KG1 (cell line): ENCODE data around the gene FAM76A.
"Not testable (repeated sequence)": the region's sequence is repeated elsewhere in the genome, so short reads cannot be mapped to it uniquely, and the experiment has no call there.

Experiments used
- DNase-seq: peaks from one replicate; lab custom pipeline; 2025; lab: John Stamatoyannopoulos, UW

Gene FAM76A

DNA sequence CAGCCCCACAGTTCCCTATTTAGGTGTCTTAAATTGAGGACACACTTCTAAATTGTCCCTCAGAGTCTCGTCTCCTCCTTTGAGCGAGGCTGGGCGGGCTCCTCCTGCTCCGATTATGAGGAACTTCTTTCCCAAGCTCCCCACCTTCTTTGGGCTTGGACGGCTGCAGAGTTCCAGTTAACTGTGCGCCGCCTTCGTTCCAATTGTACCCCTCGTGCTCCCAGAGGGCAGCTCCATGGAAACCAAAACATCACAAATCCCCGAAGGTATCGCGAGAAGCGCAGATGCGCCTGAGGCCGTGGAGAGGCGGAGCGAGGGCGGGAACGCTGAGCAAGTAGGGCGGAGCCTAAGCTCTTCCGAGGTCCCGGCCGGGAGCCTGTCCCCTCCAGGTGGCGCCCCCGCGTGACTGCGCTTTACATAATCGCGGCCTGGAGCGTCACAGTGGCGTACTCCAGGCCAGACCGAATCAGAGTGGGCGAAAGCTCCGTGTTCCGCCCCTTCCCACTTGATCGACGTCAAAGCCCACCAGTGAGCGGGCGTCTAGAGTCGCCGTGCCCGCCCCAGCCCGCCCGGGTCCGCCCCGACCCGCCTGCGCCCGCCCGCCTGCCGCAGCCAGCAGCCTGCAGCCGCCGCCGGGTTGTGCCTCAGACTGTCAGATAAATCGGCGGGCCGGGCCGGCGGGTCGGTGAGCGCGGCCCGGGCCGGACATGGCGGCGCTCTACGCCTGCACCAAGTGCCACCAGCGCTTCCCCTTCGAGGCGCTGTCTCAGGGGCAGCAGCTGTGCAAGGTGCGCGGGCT lies at the start of gene FAM76A:
Gene FAM76A (plus strand): TSS at position 588 of the 799 bp plus-strand sequence. CDS start 120 bp downstream, at position 708.
- DNase-seq: peak; percentile 97

DNA sequence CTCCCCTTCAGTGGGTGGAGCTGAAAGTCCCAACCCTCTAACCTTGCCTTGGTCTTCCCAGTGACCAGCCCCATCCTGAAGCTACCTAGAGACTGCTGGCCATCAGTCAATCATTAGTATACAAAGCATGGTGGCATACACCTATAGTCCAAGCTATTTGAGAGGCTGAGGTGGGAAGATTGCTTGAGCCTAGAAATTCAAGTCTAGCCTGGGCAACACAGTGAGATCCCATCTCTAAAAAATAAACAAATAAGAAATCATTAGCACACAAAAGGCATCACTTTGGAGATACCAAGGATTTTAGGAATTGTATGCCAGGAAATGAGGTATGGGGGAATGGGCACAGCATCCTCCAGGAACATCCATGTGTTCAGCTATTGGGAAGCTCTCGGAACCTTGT lies 49.4 kb upstream of the FAM76A start:
- no peak for DNase-seq

DNA sequence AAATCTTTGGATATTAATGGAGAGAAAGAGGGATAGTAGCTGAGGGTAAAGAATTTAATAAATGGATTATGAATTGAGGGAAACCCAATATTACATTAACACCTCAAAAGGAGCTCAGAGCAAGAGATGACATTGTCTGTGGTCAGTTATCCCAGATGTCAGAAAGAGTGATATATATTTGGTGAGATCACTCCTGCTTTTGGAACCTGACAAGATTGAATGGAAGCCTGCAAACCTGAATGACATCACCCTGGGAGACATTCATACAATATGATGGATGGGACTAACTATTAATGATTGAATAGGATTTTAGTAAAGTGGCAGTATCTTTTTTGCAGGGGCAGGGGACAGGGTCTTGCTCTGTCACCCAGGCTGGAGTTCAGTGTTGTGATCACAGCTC lies 47.0 kb upstream of the FAM76A start:
- no peak for DNase-seq

DNA sequence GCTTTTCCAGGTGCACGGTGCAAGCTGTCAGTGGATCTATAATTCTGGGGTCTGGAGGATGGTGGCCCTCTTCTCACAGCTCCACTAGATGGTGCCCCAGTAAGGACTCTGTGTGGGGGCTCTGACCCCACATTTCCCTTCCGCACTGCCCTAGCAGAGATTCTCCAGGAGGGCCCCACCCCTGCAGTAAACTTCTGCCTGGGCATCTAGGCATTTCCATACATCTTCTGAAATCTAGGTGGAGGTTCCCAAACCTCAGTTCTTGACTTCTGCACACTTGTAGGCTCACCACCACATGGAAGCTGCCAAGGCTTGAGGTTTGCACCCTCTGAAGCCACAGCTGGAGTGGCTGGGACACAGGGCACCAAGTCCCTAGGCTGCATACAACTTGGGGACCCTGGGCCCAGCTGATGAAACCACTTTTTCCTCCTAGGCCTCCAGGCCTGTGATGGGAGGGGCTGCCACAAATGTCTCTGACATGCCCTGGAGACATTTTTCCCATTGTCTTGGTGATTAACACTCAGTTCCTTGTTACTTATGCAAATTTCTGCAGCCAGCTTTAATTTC lies 45.5 kb upstream of the FAM76A start:
- DNase-seq: not testable (repeated sequence)

DNA sequence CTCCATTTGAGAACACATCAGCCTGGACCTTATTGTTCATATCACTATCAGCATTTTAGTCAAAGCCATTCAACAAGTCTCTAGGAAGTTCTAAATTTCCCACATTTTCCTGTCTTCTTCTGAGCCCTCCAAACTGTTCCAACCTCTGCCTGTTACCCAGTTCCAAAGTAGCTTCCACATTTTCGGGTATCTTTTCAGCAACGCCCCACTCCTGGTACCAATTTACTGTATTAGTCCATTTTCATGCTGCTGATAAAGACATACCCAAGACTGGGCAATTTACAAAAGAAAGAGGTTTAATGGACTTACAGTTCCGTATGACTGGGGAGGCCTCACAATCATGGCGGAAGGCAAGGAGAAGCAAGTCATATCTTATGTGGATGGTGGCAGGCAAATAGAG lies 44.2 kb upstream of the FAM76A start:
- DNase-seq: not testable (repeated sequence)

DNA sequence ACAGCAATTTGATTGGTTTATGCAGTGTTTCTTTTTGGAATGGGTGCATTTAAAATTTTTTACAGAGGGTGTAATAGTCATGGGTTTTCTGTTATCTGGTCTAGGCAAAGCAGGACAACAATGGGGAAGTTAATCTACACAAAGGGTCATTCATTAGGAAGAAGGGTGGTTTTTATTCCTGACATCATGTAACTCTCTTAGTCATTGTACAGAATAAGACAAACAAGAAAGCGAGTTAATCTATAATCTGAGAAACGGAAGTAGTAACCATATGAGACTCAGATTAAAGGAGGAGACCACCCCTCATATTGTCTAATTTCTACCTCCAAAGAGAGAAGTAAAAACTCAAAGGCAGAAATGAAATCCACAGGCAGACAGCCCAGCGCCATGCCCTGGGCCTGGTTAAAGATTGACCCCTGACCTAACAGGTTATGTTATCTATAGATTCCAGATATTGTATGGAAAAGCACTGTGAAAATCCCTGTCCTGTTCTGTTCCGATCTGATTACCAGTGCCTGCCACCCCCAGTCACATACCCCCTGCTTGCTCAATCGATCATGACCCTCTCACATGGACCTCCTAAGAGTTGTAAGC lies 43.3 kb upstream of the FAM76A start:
- DNase-seq: no peak

DNA sequence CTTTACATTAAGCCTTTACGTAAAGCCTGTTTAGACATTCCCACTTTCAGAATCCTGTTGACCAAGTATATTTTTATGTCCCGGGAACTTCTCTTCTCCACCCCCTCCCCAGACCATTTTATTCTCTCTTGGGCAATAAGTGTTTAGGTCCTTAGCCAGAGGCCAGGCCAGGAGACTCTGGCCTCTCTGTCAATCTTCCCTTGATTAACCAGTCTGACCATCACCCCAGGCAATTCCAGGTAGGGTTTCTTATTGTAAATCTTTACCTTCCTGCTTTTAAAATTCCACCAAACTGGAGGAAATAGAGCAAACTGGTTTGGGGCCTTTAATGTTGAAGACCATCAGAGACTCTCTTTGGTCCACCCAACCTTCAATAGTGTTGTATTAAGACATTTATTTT lies 41.6 kb upstream of the FAM76A start:
- DNase-seq: no peak

DNA sequence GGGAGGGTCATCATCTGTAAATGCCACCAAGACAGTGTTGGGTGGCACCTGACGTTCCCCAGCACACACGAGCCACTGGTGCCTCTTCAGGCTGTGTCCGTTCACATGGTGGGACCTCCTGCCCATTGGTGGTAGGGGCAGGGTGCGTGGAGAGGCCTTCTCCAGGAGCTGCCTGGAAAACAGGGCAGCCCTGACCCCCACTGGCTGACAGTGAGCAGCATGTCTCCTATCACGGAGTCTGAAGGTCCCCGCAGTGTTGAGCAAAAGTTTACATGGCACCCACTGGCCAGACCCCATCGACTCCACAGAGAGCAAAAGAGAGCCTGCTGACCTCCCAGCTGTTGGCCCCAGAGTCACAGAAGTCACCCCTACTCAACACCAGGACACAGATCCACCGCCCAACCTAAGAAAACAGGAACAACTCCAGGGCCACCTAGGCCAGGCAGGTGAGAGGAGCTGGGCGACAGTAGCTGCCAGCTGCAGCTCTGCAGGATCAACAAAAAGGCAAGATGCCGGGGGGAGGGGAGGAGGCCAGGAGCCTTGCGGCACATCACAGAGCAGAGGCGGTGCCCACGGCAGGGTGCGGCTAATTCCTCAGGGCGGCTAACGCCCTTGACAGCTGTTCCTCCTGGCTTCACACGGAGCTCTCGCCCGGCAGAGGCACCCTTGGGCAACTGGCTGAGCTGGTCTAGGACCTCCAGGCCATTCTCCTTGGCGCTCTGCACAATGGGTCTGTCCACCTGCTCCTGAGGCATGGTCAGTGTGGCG lies 39.4 kb upstream of the FAM76A start:
- no peak for DNase-seq

DNA sequence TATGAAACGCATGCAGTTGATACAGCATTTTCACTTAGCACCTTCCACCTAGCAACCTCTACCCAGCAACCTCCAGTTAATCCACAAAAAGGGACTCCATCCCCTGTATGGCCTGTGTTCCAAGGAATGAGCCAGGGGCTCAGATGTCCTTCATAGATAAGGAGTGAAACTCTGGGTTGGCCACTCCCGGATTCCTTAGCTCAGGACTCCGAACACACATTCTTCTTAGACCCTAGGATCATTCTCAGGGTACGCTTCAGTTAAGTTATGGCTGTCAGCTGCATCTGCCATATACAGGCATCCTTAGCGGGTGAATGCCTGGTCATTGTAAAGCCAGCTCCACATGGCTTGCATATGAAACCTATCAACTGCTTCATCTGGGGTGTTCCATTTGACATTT lies 37.9 kb upstream of the FAM76A start:
- no peak for DNase-seq

DNA sequence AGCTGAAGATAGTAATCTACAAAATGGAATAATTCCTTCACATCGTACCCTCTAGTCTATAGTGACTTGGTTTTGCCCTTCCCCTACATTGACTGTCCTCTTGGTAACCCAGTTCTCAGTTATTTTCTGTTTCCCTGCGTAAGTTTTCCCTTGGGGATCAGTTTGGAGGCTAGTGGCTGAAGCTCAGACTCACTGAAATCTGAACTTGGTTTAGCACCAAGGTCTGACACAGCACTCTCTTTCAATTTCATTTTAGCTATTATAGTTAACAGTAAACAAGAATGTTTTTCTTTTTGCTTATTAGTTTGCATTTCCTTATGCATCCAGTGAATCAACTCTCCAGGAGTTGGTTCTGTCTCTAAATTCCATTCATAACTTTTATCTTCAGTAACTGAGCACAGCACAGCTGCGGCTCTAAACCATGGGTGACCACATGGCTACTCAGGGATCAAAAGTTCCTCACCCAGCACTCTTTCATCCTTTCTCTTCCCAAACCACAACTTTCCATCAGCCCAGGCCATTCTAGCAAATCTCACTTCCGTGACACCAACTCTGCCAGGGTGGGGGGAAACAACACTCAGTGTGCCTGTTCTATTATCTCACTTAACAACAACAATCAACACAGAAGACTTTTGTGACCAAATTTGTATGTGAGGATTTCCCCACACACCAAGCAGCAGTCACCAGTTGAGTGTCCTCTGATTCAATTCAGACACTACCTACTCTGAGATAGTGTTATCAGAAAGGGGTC lies 36.2 kb upstream of the FAM76A start:
- DNase-seq: no peak

DNA sequence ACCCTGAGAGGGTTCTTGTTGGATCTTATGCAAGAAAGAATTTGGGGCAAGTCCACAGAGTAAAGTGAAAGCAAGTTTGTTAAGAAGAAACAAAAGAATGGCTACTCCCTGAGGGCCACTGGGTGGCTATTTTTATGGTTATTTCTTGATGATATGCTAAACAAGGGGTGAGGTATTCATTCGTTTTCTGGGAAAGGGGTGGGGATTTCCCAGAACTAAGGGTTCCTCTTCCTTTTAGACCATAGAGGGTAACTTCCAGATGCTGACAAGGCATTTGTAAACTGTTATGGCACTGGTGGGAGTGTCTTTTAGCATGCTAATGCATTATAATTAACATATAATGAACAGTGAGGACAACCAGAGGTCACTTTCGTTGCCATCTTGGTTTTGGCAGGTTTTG lies 35.6 kb upstream of the FAM76A start:
- no peak for DNase-seq

DNA sequence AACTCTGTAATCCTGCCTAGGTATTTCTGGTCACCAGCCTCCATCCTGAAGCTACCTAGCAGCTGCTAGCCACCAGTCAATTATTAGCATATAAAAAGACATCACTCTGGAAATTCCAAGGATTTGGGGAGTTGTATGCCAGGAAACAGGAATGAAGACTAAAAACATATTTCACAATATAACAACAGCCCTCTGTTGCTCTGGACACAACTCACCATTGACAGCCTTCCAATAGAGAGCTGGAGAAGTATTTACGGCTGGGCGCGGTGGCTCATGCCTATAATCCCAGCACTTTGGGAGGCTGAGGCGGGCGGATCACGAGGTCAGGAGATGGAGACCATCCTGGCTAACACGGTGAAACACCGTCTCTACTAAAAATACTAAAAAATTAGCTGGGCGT lies 28.9 kb upstream of the FAM76A start:
- DNase-seq: not testable (repeated sequence)

DNA sequence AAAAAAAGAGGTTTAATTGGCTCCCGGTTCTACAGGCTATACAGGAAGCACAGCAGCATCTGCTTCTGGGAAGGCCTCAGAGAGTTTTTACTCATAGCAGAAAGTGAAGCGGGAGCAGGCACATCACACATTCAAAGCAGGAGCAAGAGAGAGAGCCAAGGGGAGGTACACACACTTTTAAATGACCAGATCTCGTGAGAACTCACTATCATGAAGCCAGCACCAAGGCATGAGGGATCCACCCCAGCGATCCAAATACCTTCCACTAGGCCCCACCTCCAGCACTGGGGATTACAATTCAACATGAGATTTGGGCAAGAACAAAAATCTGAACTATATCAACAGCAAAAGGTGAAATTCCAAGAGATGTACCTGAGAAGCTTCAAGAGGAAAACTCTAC lies 20.8 kb upstream of the FAM76A start:
- no peak for DNase-seq

DNA sequence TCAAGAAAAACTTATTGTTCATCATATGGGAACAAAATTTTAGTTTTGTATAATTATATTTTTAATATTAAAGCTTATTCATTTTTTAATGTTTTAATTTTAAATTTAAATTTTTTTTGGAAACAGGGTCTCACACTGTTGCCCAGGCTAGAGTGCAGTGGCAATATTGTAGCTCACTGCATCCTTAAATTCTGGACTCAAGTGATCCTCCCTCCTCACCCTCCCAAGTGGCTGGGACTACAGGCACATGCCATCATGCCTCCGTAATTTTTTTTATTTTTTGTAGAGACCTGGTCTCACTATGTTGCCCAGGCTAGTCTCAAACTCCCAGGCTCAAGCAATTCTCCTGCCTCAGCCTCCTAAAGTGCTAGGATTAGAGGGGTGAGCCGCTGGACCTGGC lies 20.2 kb upstream of the FAM76A start:
- no peak for DNase-seq

DNA sequence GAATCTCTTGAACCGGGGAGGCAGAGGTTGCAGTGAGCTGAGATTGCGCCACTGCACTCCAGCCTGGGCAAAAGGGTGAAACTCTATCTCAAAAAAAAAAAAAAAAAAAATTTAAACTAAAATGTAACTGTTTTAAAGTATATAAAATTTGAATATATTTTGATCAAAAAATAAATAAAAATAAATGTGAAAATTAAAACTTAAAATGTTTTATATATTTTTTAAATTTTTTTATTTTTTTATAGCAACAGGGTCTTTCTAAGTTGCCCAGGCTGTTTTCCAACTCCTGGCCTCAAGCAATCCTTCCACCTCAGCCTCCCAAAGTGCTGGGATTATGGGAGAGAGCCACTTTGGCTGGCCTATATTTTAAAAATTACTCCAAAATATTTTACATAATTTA lies 15.2 kb upstream of the FAM76A start:
- no peak for DNase-seq

DNA sequence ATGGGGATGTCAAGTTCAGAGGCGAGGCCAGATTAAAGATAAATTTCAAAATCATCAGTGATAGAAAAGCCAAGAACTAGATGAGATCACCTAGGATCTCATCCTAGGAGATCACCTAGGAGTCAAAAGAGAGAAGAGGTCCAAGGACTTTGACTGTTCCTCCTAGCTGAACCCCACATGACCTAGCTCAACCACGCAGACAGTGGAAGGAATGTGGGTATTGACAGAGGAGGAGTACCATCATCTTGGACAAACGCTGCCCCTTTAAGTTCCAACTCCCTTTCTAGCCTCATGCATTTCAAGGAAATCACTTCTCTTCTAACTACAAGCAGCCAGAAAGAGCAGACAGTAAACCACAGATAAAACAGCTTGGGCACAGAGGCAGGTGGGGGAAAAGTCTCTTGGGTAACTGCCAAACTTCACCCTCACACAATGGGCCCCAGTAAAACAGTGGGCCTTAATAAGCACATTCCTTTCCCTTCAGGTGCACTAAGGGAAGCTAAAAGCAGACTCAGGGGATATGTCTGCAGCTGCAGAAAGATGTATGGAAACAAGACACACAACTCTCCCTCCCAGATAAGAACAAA lies 12.5 kb upstream of the FAM76A start:
- no peak for DNase-seq

DNA sequence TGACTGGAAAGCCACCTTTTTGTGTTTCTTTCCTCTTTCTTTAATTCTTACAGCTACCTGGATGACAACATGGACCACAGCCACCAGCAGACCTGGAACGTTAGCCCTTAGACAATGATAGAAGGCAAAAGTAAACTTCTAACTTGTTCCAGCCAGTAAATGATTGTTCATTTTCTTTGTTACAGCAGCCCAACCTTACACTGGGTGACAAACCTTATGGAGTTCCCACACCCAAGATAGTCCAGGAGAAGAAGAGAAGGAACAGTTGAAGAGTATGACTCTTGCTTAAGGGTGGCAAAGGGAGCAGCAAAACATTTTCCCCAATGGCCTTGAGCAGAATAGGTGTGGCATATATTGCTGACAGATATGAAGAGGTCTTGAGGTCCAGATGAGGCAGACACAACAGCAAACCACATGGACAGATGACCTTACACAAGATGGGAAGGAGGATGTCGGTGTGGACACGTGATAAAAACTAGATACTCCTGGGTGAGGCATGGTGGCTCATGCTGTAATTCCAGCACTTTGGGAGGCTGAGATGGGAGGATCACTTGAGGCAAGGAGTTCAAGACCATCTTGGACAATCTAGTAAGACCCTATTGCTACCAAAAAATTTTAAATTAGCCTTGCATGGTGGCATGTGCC lies 11.8 kb upstream of the FAM76A start:
- no peak for DNase-seq

DNA sequence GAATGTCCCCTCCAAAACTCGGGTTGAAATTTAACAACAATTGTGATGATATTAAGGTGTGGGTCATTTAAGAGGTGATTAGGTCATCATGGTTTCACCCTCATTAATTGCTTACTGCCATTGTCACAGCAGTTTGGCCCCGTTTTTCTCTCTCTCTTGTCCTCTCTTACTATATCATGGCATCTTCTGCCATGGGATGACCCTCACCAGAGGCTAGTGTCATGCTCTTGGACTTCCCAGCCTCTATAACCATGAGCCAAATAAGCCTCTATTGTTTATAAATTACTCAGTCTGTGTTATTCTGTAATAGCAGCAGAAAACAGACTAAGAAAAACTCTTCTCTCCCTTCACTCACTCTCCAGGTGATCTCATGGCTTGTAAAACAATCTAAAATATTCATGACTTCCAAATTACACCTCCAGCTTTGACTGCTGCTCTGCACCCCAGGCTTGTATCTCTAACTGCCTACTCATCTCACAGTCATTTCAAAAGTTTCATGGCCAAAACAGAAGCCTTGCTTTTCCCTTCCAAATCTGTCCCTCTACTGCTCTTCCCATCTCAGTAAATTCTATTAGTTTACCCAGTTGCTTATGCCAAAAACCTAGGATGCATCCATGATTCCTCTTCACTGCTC lies 9.4 kb upstream of the FAM76A start:
- no peak for DNase-seq

DNA sequence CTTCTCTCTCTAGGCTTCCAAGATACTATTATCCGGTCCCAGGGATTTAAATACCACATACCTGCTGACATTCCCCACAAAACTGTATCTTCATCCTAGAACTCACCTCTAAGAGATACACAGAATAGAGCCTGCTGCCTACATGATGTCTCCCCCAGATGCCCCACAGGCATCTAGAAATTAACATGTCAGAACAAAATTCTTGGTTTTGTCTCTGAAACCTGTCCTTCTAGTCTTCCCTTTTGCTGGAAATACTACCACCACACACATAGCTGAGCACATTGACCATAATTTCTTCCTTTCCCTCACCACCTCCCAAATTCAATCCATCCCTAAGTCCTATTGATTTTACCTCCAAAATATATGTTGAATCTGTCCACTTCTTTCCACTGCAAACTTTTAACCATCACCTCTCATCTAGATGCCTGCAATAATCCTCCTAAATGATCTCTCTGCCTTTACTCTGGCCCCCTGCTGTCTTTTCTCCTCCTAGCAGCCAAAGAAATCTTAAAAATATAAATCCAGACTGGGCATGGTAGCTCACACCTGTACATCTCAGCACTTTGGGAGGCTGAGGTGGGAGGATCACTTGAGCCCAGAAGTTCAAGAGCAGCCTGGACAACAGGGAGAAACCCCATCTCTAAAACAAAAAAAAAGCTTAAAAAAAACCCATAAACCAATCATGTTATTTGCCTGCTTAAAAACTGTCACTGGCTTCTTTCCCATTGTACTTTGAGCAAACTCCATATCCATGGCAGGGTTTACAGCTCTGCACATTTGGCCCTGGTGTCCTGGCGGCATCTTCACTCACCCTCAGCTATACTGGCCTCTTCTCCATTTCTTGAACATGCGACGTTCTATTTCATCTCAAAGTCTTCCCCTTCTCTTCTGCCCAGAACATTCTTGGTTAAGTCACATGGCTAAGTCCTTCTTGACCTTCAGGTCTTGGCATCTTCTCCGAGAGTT lies 6.2 kb upstream of the FAM76A start:
- no peak for DNase-seq
